SK-N-SH (cell line): ENCODE data around the gene METTL27. TPM values are rescaled to one million over a fixed set of nuclear protein-coding genes. Genes with fewer than 3 reads are reported as not detected.

ENCODE experiments used
- CTCF ChIA-PET: fragments of 300-600, 350-600 bp; formaldehyde crosslinking; extraction: SDS; loops from one replicate; lab custom pipeline; 2021; lab: Yijun Ruan, JAX
- POLR2A ChIA-PET: fragments of 350-600 bp; sonication (Branson Sonifier 250); formaldehyde crosslinking; extraction: SDS; loops from one replicate; lab custom pipeline; 2020; ENCODE audit warnings: antibody characterized with exemption, inconsistent platforms; lab: Yijun Ruan, JAX
- DNase-seq: peaks from one replicate; pipeline ENCODE4 v3.0.0; 2012
- H2AFZ ChIP-seq: fragments of 200-600 bp; sonication (generic); 2 replicates; pipeline ENCODE4 v1.8.1; 2016; ENCODE audit warnings: antibody characterized with exemption, mild to moderate bottlenecking, low read depth
- H3F3A ChIP-seq: fragments of 200-600 bp; sonication (generic); replicated peaks from 2 replicates; pipeline ENCODE3; 2016; ENCODE audit warnings: antibody characterized with exemption, mild to moderate bottlenecking; ENCODE audit not compliant: insufficient read depth
- H3K27ac ChIP-seq, 2 experiments: fragments of 200-500 bp in 1 of 2; fragments of 200-600 bp in 1 of 2; sonication (Bioruptor generic) in 1 of 2; sonication (generic), shearing (Covaris generic) in 1 of 2; 2 replicates each; pipeline versions ENCODE4 v1.5.1 to v1.6.1; 2014 to 2016; ENCODE audit warnings: low read depth in 2 of 2, inconsistent platforms in 1 of 2, low read length in 1 of 2, mild to moderate bottlenecking in 1 of 2, mixed read lengths in 1 of 2
- H3K27me3 ChIP-seq: fragments of 200-600 bp; sonication (generic), shearing (Covaris generic); 2 replicates; pipeline ENCODE4 v1.6.1; 2016; ENCODE audit warnings: mixed run types; ENCODE audit not compliant: insufficient read depth
- H3K36me3 ChIP-seq, 2 experiments: fragments of 200-500 bp in 1 of 2; fragments of 200-600 bp in 1 of 2; sonication (Bioruptor generic) in 1 of 2; sonication (generic) in 1 of 2; replicated peaks in 1 of 2; 2 replicates each; pipeline versions ENCODE3 to v1.5.1; 2014 to 2016; ENCODE audit warnings: low read length in 1 of 2, mild to moderate bottlenecking in 1 of 2; ENCODE audit not compliant: insufficient read depth in 2 of 2, control insufficient read depth in 1 of 2
- H3K4me1 ChIP-seq, 2 experiments: fragments of 200-500 bp in 1 of 2; fragments of 200-600 bp in 1 of 2; sonication (Bioruptor generic) in 1 of 2; sonication (generic), shearing (Covaris generic) in 1 of 2; 2 replicates each; pipeline versions ENCODE4 v1.5.1 to v1.6.1; 2014 to 2016; ENCODE audit warnings: low read depth in 1 of 2, low read length in 1 of 2, mixed run types in 1 of 2; ENCODE audit not compliant: insufficient read depth in 2 of 2, control insufficient read depth in 1 of 2
- H3K4me2 ChIP-seq: fragments of 200-600 bp; sonication (generic), shearing (Covaris generic); 2 replicates; pipeline ENCODE4 v1.6.1; 2017; ENCODE audit warnings: mixed run types
- H3K4me3 ChIP-seq, 2 experiments: fragments of 200-500 bp in 1 of 2; fragments of 200-600 bp in 1 of 2; sonication (Bioruptor generic) in 1 of 2; sonication (generic), shearing (Covaris generic) in 1 of 2; 2 replicates each; pipeline versions ENCODE4 v1.5.1 to v1.8.1; 2014 to 2016; ENCODE audit warnings: low read depth in 2 of 2, inconsistent platforms in 1 of 2, low read length in 1 of 2, mild to moderate bottlenecking in 1 of 2, mixed read lengths in 1 of 2, moderate library complexity in 1 of 2
- H3K79me2 ChIP-seq: fragments of 200-600 bp; sonication (generic); 2 replicates; pipeline ENCODE4 v1.8.1; 2017; ENCODE audit warnings: mild to moderate bottlenecking; ENCODE audit not compliant: insufficient read depth
- H3K9ac ChIP-seq: fragments of 200-600 bp; sonication (generic); 2 replicates; pipeline ENCODE4 v1.6.1; 2017; ENCODE audit warnings: mixed run types
- H3K9me2 ChIP-seq: fragments of 200-600 bp; sonication (generic); 2 replicates; pipeline ENCODE4 v1.6.1; 2017; ENCODE audit warnings: mixed run types
- H3K9me3 ChIP-seq: fragments of 200-600 bp; sonication (generic); 2 replicates; pipeline ENCODE4 v1.6.1; 2017; ENCODE audit warnings: mixed run types, mild to moderate bottlenecking, moderate library complexity
- H4K20me1 ChIP-seq: fragments of 200-600 bp; sonication (generic); 2 replicates; pipeline ENCODE4 v1.6.1; 2017; ENCODE audit warnings: mild to moderate bottlenecking, mixed run types; ENCODE audit not compliant: insufficient read depth
- CHD2 ChIP-seq: fragments of 150-350 bp; IDR thresholded peaks from 2 replicates; pipeline ENCODE4 v1.6.1; 2018; ENCODE audit warnings: low read length; ENCODE audit not compliant: partially characterized antibody
- ELF1 ChIP-seq: IDR thresholded peaks from 2 replicates; pipeline ENCODE4 v1.4.0; 2012
- EZH2phosphoT487 ChIP-seq: fragments of 200-600 bp; sonication (generic); IDR thresholded peaks from 2 replicates; pipeline ENCODE4 v1.6.1; 2017; ENCODE audit warnings: low read depth, mixed run types, mild to moderate bottlenecking, antibody characterized with exemption, moderate library complexity, borderline replicate concordance
- FOSL2 ChIP-seq: IDR thresholded peaks from 2 replicates; pipeline ENCODE4 v1.4.0; 2012; ENCODE audit warnings: low read depth, mild to moderate bottlenecking, moderate library complexity, borderline replicate concordance
- GATA2 ChIP-seq: sonication (generic); formaldehyde crosslinking; IDR thresholded peaks from 2 replicates; pipeline ENCODE4 v1.5.0; 2020; ENCODE audit warnings: mild to moderate bottlenecking, missing genetic modification reagents
- JUND ChIP-seq: IDR thresholded peaks from 2 replicates; pipeline ENCODE4 v1.4.0; 2012
- MXI1 ChIP-seq: IDR thresholded peaks from 2 replicates; pipeline ENCODE4 v1.6.1; 2012; ENCODE audit warnings: mild to moderate bottlenecking, low read depth, low read length, improper control_type of control experiment
- NFIC ChIP-seq: IDR thresholded peaks from 2 replicates; pipeline ENCODE4 v1.4.0; 2012; ENCODE audit warnings: borderline replicate concordance
- NRF1 ChIP-seq: IDR thresholded peaks from 2 replicates; pipeline ENCODE4 v1.6.1; 2012; ENCODE audit warnings: low read depth, mild to moderate bottlenecking, low read length
- RAD21 ChIP-seq: IDR thresholded peaks from 2 replicates; pipeline ENCODE4 v1.6.1; 2012; ENCODE audit warnings: mild to moderate bottlenecking, low read length
- REST ChIP-seq: IDR thresholded peaks from 2 replicates; pipeline ENCODE4 v1.6.1; 2012; ENCODE audit warnings: mild to moderate bottlenecking, low read depth, low read length, moderate library complexity
- RFX5 ChIP-seq: IDR thresholded peaks from 2 replicates; pipeline ENCODE4 v1.6.1; 2012; ENCODE audit warnings: mild to moderate bottlenecking, improper control_type of control experiment, low read length
- RXRA ChIP-seq: IDR thresholded peaks from 2 replicates; pipeline ENCODE4 v1.4.0; 2012; ENCODE audit warnings: low read depth, mild to moderate bottlenecking, borderline replicate concordance
- SIN3A ChIP-seq: IDR thresholded peaks from 2 replicates; pipeline ENCODE4 v1.6.1; 2012; ENCODE audit warnings: low read depth, mild to moderate bottlenecking, low read length, moderate library complexity, borderline replicate concordance
- SMC3 ChIP-seq: IDR thresholded peaks from 2 replicates; pipeline ENCODE4 v1.6.1; 2012; ENCODE audit warnings: low read depth, low read length, improper control_type of control experiment
- TAF1 ChIP-seq: IDR thresholded peaks from 2 replicates; pipeline ENCODE4 v1.6.1; 2012; ENCODE audit warnings: low read depth, mild to moderate bottlenecking, low read length, moderate library complexity, borderline replicate concordance
- TCF12 ChIP-seq: IDR thresholded peaks from 2 replicates; pipeline ENCODE4 v1.4.0; 2012
- TEAD4 ChIP-seq: IDR thresholded peaks from 2 replicates; pipeline ENCODE4 v1.4.0; 2012; ENCODE audit warnings: mild to moderate bottlenecking, borderline replicate concordance; ENCODE audit not compliant: insufficient read depth
- USF1 ChIP-seq: IDR thresholded peaks from 2 replicates; pipeline ENCODE4 v1.4.0; 2012; ENCODE audit warnings: low read depth, borderline replicate concordance
- USF2 ChIP-seq: fragments of 150-350 bp; IDR thresholded peaks from 2 replicates; pipeline ENCODE4 v1.6.1; 2017; ENCODE audit warnings: antibody characterized with exemption, low read length, low read depth, borderline replicate concordance
- WGBS: methylation state at CpG from one replicate; pipeline ENCODE4 v1.1.6; 2017; ENCODE audit warnings: low lambda C conversion rate; 5-methylcytosine and 5-hydroxymethylcytosine counted together
- polyA plus RNA-seq, 3 experiments: library from polyadenylated mRNA; depleted of rRNA; stranded (reverse); fragments of >200 nt; gene quantifications; 2 replicates each; pipeline ENCODE4 v1.2.3, GENCODE V29; 2012
- TF ChIP-seq, protein P1 (sequence below): IDR thresholded peaks from 2 replicates; pipeline ENCODE4 v1.4.0; 2012; ENCODE audit warnings: low read depth, borderline replicate concordance

METTL27 gene
- polyA plus RNA-seq, 1 of the 3 experiments (the other 2 are of a cell fraction) = 3.1 TPM

DNA sequence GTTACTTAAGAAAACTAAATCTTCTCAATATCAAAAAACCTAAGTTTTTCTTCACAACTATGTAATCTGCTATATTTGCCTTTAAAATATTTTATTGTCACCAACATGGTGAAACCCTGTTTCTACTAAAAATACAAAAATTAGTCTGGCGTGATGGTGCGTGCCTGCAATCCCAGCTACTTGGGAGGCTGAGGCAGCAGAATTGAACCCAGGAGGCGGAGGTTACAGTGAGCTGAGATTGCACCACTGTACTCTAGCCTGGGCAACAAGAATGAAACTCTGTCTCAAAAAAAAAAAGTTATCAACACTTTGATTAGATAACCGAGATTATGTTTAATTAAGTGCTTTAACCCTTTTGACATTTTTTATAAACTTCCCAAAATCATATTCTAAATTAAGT lies 39.9 kb downstream of the METTL27 start:
- Histone ChIP-seq H3K27ac (no peak overlapping the region), H3K79me2 (no peaks in the 10 kb centered on the region), H3K9me2 (no peaks in the 10 kb centered on the region), H3F3A (peaks cover 5% of the 10 kb centered on the region), H3K9me3 (no peaks in the 10 kb centered on the region), H3K4me3 (no peak overlapping the region), H3K36me3 (no peaks in the 10 kb centered on the region), H4K20me1 (no peaks in the 10 kb centered on the region), H2AFZ (no peak overlapping the region), H3K4me1 (no peaks in the 10 kb centered on the region), H3K4me2 (no peak overlapping the region), H3K27me3 (no peaks in the 10 kb centered on the region), H3K9ac (no peak overlapping the region)
- CTCF ChIA-PET = interaction anchor here (1.6 kb wide), 1 partner anchor 196 kb away, joined by 5 read pairs; no protein-coding TSS in a partner anchor
- no peak for DNase-seq
- no peak for TF ChIP-seq TEAD4
- TF ChIP-seq USF2 = no peak
- TF ChIP-seq EZH2phosphoT487 = no peak
- TF ChIP-seq RXRA = no peak
- no peak for TF ChIP-seq ELF1
- no peak for TF ChIP-seq NRF1
- no peak for TF ChIP-seq RAD21
- no peak for TF ChIP-seq MXI1
- TF ChIP-seq JUND = no peak
- POLR2A ChIA-PET = no interaction called here
- 76% methylated on average over 4 of the region's 4 CpGs for WGBS

DNA sequence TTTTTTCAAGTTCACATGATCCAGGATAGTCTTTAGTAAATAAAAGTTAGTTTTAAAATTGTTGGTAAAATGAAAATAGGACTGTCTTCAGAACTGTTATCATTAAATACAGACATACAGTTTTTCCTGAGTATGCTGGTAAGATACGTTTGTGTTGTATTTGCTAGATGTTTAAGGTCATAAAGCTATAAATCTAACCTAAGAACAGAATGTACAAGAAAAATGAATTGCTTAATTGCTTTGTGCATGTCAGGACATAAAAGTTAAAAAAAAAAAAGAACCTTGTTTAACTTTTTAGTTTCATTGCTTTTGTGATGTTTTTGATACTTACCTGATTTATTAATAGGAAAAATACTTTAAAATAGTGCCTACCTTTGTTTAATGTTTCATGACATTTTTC lies 40.7 kb downstream of the METTL27 start:
- no peak overlapping the region for H3K9ac ChIP-seq
- WGBS = 83% methylated on average over 1 of the region's 1 CpG
- H3K79me2 ChIP-seq = no peaks in the 10 kb centered on the region
- DNase-seq = no peak
- no peak overlapping the region for H3K4me3 ChIP-seq
- H3K4me1 ChIP-seq = no peaks in the 10 kb centered on the region
- H3K27ac ChIP-seq = no peak overlapping the region
- peaks cover 5% of the 10 kb centered on the region for H3F3A ChIP-seq
- H3K27me3 ChIP-seq = no peaks in the 10 kb centered on the region
- POLR2A ChIA-PET = no interaction called here
- H3K9me2 ChIP-seq = no peaks in the 10 kb centered on the region
- CTCF ChIA-PET = interaction anchor here (1.6 kb wide), 1 partner anchor 195 kb away, joined by 5 read pairs; no protein-coding TSS in a partner anchor
- no peaks in the 10 kb centered on the region for H4K20me1 ChIP-seq
- H2AFZ ChIP-seq = no peak overlapping the region; the same call in 1 of the 2 replicates
- no peaks in the 10 kb centered on the region for H3K9me3 ChIP-seq
- H3K36me3 ChIP-seq = no peaks in the 10 kb centered on the region
- H3K4me2 ChIP-seq = no peak overlapping the region
- TF ChIP-seq SMC3 (no peak), SIN3A (no peak), FOSL2 (no peak), USF1 (no peak), CHD2 (no peak), TAF1 (no peak), REST (no peak), TCF12 (no peak), GATA2 (CRISPR knock-in tag) (no peak), NFIC (no peak), RAD21 (no peak), RFX5 (no peak), MXI1 (no peak)
- TF ChIP-seq, protein P1, sequence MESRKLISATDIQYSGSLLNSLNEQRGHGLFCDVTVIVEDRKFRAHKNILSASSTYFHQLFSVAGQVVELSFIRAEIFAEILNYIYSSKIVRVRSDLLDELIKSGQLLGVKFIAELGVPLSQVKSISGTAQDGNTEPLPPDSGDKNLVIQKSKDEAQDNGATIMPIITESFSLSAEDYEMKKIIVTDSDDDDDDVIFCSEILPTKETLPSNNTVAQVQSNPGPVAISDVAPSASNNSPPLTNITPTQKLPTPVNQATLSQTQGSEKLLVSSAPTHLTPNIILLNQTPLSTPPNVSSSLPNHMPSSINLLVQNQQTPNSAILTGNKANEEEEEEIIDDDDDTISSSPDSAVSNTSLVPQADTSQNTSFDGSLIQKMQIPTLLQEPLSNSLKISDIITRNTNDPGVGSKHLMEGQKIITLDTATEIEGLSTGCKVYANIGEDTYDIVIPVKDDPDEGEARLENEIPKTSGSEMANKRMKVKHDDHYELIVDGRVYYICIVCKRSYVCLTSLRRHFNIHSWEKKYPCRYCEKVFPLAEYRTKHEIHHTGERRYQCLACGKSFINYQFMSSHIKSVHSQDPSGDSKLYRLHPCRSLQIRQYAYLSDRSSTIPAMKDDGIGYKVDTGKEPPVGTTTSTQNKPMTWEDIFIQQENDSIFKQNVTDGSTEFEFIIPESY = no peak
